GM12864 (cell line): ENCODE data around the gene RGS12.

Source experiments
- DNase-seq: peaks from one replicate; pipeline ENCODE4 v3.0.0-alpha.2; 2011; ENCODE audit warnings: low read depth
- H3K4me3 ChIP-seq: 2 replicates; pipeline ENCODE4 v1.5.1; 2011; ENCODE audit warnings: mild to moderate bottlenecking, low read depth, low read length, control low read depth
- TF ChIP-seq, protein P1 (sequence below): IDR thresholded peaks from 2 replicates; pipeline ENCODE4 v1.5.1; 2011; ENCODE audit warnings: low read depth, mild to moderate bottlenecking, moderate library complexity, low read length, control low read depth, inconsistent platforms; ENCODE audit errors: missing control alignments

Gene RGS12

DNA sequence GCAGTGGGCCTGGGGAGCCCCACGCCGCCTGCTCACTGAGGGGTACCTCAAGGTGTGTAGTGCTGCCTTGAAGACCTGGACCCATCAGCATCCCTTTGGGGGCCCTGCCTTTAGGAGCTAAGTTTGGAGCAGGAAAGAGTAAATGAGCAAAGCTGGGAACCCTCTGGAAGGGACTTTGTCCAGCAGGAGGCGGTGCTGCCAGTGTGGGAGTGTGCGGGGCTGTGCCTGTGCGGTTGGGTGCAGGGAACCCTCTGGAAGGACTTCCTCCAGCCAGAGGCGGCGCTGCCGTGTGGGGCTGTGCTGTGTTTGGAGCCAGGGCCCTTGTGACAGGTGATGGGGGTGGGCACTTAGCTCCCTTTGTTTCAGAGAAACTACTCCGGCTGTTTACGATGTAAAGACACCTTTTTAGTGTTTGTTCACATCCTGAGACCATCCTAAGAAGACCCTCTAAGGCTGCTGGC is 25.8 kb downstream of the RGS12 start:
- no peak for DNase-seq
- TF ChIP-seq, protein P1, sequence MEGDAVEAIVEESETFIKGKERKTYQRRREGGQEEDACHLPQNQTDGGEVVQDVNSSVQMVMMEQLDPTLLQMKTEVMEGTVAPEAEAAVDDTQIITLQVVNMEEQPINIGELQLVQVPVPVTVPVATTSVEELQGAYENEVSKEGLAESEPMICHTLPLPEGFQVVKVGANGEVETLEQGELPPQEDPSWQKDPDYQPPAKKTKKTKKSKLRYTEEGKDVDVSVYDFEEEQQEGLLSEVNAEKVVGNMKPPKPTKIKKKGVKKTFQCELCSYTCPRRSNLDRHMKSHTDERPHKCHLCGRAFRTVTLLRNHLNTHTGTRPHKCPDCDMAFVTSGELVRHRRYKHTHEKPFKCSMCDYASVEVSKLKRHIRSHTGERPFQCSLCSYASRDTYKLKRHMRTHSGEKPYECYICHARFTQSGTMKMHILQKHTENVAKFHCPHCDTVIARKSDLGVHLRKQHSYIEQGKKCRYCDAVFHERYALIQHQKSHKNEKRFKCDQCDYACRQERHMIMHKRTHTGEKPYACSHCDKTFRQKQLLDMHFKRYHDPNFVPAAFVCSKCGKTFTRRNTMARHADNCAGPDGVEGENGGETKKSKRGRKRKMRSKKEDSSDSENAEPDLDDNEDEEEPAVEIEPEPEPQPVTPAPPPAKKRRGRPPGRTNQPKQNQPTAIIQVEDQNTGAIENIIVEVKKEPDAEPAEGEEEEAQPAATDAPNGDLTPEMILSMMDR, result peak; percentile 12
- H3K4me3 ChIP-seq, result no peak overlapping the region

- H3K4me3 ChIP-seq, result no peak overlapping the region
- TF ChIP-seq, protein P1, result no peak
- no peak for DNase-seq
These were observed 27.7 kb downstream of the RGS12 start for GRCh38 chr4:3320361-3321023.

DNA sequence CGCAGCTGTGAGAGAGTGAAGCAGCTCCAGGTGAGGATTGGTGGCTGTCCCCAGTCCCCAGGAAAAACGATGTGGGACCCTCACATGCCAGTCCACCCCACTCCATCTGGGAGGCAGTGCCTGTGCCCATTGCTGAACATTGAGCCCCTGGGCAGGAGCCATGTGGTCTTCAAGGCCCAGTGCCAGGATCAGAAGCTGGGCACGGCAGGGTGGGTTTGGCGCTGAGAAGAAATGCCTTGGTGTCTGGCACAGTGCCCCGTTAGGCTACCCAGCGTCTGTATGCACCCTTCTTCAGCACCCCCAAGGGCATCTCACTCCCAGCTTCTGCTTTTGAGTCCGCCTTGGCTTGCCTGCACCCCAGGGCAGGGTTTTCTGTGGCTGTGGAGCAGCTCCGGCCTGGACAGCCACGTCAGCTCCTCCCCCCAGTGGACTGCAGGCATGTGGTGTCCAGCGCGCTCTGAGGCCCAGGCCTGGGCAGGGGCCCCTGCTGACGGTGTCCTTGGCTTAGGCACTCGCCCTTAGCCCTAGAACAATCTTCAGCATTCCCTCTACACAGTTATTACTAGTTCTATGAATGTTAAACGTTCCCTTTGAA is 28.6 kb downstream of the RGS12 start:
- no peak for DNase-seq
- H3K4me3 ChIP-seq, result no peak overlapping the region
- TF ChIP-seq, protein P1, result no peak

DNA sequence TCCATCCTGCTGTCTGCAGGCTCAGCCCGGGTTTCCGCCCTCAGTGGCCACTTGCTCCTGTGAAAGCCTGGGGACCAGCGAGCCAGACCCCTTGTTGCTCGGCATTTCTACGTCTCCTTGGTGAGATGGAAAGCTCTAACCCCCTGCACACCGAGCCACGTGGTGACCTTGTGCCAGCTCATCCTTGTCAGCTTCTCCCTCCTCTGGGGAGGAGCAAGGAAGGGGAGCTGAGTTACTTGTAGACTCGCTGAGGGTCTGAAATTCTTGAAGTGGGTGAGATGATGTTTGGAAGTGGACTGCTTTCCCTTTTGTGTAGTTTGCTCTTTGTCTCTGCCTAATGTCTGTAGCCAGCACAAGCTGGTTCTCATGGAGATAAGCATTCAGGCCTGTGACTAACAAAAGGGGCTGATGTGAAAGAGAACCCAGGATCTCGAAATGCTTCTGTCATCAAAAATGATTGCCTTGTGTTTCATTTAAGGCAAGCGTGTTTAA is 29.3 kb downstream of the RGS12 start:
- H3K4me3 ChIP-seq, result no peak overlapping the region
- DNase-seq, result no peak
- TF ChIP-seq, protein P1, result no peak

DNA sequence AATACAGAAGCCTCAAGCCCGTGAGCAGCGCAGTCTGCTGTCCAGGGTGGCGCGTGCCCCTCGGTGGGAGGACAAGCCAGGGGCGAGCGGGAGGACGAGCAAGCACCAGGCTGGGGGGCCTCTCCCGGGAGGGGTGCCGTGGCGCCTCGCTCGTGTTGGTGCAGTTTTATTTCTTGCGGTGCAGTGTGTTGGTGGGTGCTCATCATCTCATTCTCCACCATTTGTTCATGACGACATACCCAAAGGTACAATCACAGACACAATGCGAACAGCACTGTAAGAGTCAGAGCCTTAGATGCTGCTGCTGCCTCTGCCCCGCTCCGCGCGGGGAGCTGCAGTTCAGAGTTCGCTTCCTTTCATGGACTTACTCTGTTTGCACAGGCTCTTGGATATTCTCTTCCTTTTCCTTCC is 30.3 kb downstream of the RGS12 start:
- DNase-seq, result no peak
- H3K4me3 ChIP-seq, result no peak overlapping the region
- TF ChIP-seq, protein P1, result no peak

DNA sequence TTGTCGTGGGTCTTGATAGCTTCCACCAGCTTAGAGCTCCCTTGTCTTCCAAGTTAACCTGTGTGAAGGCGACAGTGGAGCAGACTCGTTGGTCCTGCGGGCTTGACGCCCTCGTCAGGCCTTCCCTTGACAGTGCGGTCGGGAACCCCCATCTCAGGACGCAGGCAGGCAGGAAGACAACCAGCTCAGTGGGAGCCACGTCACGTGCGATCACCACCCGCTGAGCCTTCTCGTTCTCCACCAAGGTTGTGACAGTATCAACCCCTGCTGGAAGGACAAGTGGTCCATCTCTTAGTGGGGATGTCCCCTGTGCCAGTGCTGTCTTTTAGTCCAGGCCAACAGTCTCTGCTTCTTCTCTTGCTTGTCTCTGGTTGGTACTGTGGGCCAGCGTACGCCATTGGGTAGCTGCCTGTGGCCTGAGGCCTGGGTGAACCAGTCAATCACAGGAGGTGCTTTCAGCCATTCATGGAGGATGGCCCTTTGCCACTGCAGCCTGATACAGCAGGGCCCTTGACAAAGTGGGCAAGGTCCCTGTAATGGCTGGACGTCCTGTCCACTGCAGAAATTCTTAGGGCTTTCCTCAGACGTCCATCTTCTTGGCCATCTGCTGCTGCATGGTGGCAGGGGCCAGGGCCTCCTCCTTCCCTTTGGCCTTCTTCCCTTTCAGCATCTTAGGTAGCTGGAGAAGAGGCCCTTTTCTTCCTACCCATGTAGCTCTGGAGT is 31.4 kb downstream of the RGS12 start:
- H3K4me3 ChIP-seq, result no peak overlapping the region
- DNase-seq, result no peak
- TF ChIP-seq, protein P1, result no peak
